Right atrium auricular region (tissue), 2 donors: ENCODE measurements around the gene LHFPL2. TPM values are rescaled to one million over a fixed set of nuclear protein-coding genes. Genes with fewer than 3 reads are reported as not detected.

Experiments used
- DNase-seq: peaks from one replicate; pipeline ENCODE4 v3.0.0-alpha.2; 2019; ENCODE audit warnings: low spot score
- H3K27ac ChIP-seq, 2 donors: fragments of 200-600 bp; sonication (generic); 1 replicate in 1 of 2; 2 replicates in 1 of 2; pipeline ENCODE4 v1.5.1; 2016 to 2019
- H3K27me3 ChIP-seq, 2 donors: fragments of 200-600 bp; sonication (generic); one replicate each; pipeline versions ENCODE4 v1.5.1 to v1.6.0; 2017 to 2019
- H3K36me3 ChIP-seq: fragments of 200-600 bp; sonication (generic); one replicate; pipeline ENCODE4 v1.5.1; 2016
- H3K4me1 ChIP-seq, 2 donors: fragments of 200-600 bp; sonication (generic); one replicate each; pipeline versions ENCODE4 v1.5.1 to v1.6.0; 2017 to 2019
- H3K4me3 ChIP-seq, 2 donors: fragments of 200-600 bp; sonication (generic); 1 replicate in 1 of 2; 2 replicates in 1 of 2; pipeline ENCODE4 v1.5.1; 2017 to 2019; ENCODE audit warnings: mild to moderate bottlenecking in 1 of 2, moderate library complexity in 1 of 2
- H3K9me3 ChIP-seq, 2 donors: fragments of 200-600 bp; sonication (generic); one replicate each; pipeline ENCODE4 v1.5.1; 2019
- CTCF ChIP-seq, 2 donors: fragments of 200-600 bp; sonication (generic); IDR thresholded peaks; one replicate each; pipeline ENCODE4 v1.5.1; 2019; ENCODE audit warnings: antibody characterized with exemption in 2 of 2
- total RNA-seq, 2 donors: library from RNA; depleted of rRNA; stranded (reverse); fragments of >200 nt; gene quantifications; one replicate each; pipeline ENCODE4 v1.1.0, GENCODE V29; 2016

LHFPL2 gene
- total RNA-seq, 2 donors from 2014 or later, result 9.9 to 15.9 TPM

- Histone ChIP-seq H3K36me3 (no peaks in the 10 kb centered on the region), H3K9me3 (no peaks in the 10 kb centered on the region), H3K27me3 (no peaks in the 10 kb centered on the region), H3K27ac (peak overlapping the region; percentile 27 to 42), H3K4me3 (no peak overlapping the region), H3K4me1 (peaks cover 0 to 66% of the 10 kb centered on the region in 2 donors)
- DNase-seq, result peak; percentile 86
- TF ChIP-seq CTCF (IDR thresholded peaks at IDR 0.05), result no peak
These were observed 10.1 kb downstream of the LHFPL2 start for GRCh38 chr5:78638423-78638822.

- no peaks in the 10 kb centered on the region for H3K36me3 ChIP-seq
- no peak overlapping the region for H3K4me3 ChIP-seq
- peaks cover 0 to 66% of the 10 kb centered on the region in 2 donors for H3K4me1 ChIP-seq
- no peak for DNase-seq
- no peak for TF ChIP-seq CTCF (IDR thresholded peaks at IDR 0.05)
- peak overlapping the region; percentile 3 to 27 for H3K27ac ChIP-seq
- H3K27me3 ChIP-seq, result no peaks in the 10 kb centered on the region
- no peaks in the 10 kb centered on the region for H3K9me3 ChIP-seq
These were observed 11.1 kb downstream of the LHFPL2 start for GRCh38 chr5:78637468-78637867.

- no peaks in the 10 kb centered on the region for H3K27me3 ChIP-seq
- no peak for TF ChIP-seq CTCF (IDR thresholded peaks at IDR 0.05)
- H3K9me3 ChIP-seq, result no peaks in the 10 kb centered on the region
- peak overlapping the region in 1 of 2 donors; percentile 3 for H3K27ac ChIP-seq
- H3K36me3 ChIP-seq, result no peaks in the 10 kb centered on the region
- H3K4me3 ChIP-seq, result no peak overlapping the region
- H3K4me1 ChIP-seq, result peaks cover 0 to 66% of the 10 kb centered on the region in 2 donors
- no peak for DNase-seq
These were observed 11.9 kb downstream of the LHFPL2 start for GRCh38 chr5:78636682-78637081.

GRCh38 chr5:78634634-78635033, 13.9 kb downstream of the LHFPL2 start:
- no peak for TF ChIP-seq CTCF (IDR thresholded peaks at IDR 0.05)
- Histone ChIP-seq H3K36me3 (peaks cover 6% of the 10 kb centered on the region), H3K4me1 (peaks cover 0 to 59% of the 10 kb centered on the region in 2 donors), H3K4me3 (no peak overlapping the region), H3K27ac (no peak overlapping the region), H3K9me3 (no peaks in the 10 kb centered on the region), H3K27me3 (no peaks in the 10 kb centered on the region)
- no peak for DNase-seq

GRCh38 chr5:78634229-78634628, 14.3 kb downstream of the LHFPL2 start:
- DNase-seq, result no peak
- H3K4me1 ChIP-seq, result peaks cover 0 to 59% of the 10 kb centered on the region in 2 donors
- no peak for TF ChIP-seq CTCF (IDR thresholded peaks at IDR 0.05)
- no peaks in the 10 kb centered on the region for H3K9me3 ChIP-seq
- H3K4me3 ChIP-seq, result no peak overlapping the region
- H3K27me3 ChIP-seq, result no peaks in the 10 kb centered on the region
- H3K27ac ChIP-seq, result no peak overlapping the region
- H3K36me3 ChIP-seq, result peaks cover 6% of the 10 kb centered on the region

GRCh38 chr5:78633700-78634099, 14.9 kb downstream of the LHFPL2 start:
- Histone ChIP-seq H3K36me3 (peaks cover 6% of the 10 kb centered on the region), H3K27ac (no peak overlapping the region), H3K4me3 (no peak overlapping the region), H3K9me3 (no peaks in the 10 kb centered on the region), H3K27me3 (no peaks in the 10 kb centered on the region), H3K4me1 (peaks cover 0 to 58% of the 10 kb centered on the region in 2 donors)
- TF ChIP-seq CTCF (IDR thresholded peaks at IDR 0.05), result no peak
- DNase-seq, result no peak
